OCI-LY7 (cell line): ENCODE data around the gene FMC1. TPM values are rescaled to one million over a fixed set of nuclear protein-coding genes. Genes with fewer than 3 reads are reported as not detected.

Experiments used
- BruUV-seq: library from RNA; stranded (reverse); fragments of 400-500 nt; replicated peaks from 2 replicates; lab custom pipeline; 2021; lab: Mats Ljungman, UMichigan
- CTCF ChIA-PET: fragments of 300-600 bp; sonication (Branson Sonifier 250); formaldehyde crosslinking; loops from one replicate; lab custom pipeline; 2022; ENCODE audit warnings: antibody characterized with exemption; ENCODE audit not compliant: unreplicated experiment; lab: Charles Lee
- POLR2A ChIA-PET: fragments of 300-600 bp; sonication (Branson Sonifier 250); formaldehyde crosslinking; loops from one replicate; lab custom pipeline; 2022; ENCODE audit warnings: antibody characterized with exemption; lab: Charles Lee
- DNase-seq: peaks from one replicate; pipeline ENCODE4 v3.0.0-alpha.2; 2015; ENCODE audit warnings: low spot score
- H2AFZ ChIP-seq: fragments of 200-600 bp; sonication (generic), shearing (Covaris generic); 2 replicates; pipeline ENCODE4 v1.6.1; 2014; ENCODE audit warnings: mild to moderate bottlenecking, antibody characterized with exemption, low read length, moderate library complexity
- H3K27ac ChIP-seq: fragments of 200-600 bp; sonication (generic); 2 replicates; pipeline ENCODE4 v1.5.1; 2014; ENCODE audit warnings: mixed run types, low read depth, mild to moderate bottlenecking, moderate library complexity, low read length, inconsistent platforms; ENCODE audit not compliant: poor library complexity, severe bottlenecking
- H3K36me3 ChIP-seq: fragments of 200-600 bp; sonication (generic); 2 replicates; pipeline ENCODE4 v1.6.1; 2014; ENCODE audit warnings: mild to moderate bottlenecking, antibody characterized with exemption, low read length, moderate library complexity, mixed read lengths; ENCODE audit not compliant: insufficient read depth
- H3K4me1 ChIP-seq: fragments of 200-600 bp; sonication (generic); 2 replicates; pipeline ENCODE4 v1.5.1; 2014; ENCODE audit warnings: mild to moderate bottlenecking, low read length; ENCODE audit not compliant: insufficient read depth, poor library complexity, severe bottlenecking
- H3K4me2 ChIP-seq: fragments of 200-600 bp; sonication (generic); 2 replicates; pipeline ENCODE4 v1.6.1; 2014; ENCODE audit warnings: mild to moderate bottlenecking, low read length
- H3K4me3 ChIP-seq: fragments of 200-600 bp; sonication (generic); 2 replicates; pipeline ENCODE4 v1.5.1; 2014; ENCODE audit warnings: mild to moderate bottlenecking, low read depth, low read length; ENCODE audit not compliant: poor library complexity, severe bottlenecking
- H3K79me2 ChIP-seq: fragments of 200-600 bp; sonication (generic); 2 replicates; pipeline ENCODE4 v1.6.1; 2016; ENCODE audit warnings: low read depth, mild to moderate bottlenecking, low read length, moderate library complexity, mixed read lengths; ENCODE audit not compliant: insufficient read depth
- H3K9me2 ChIP-seq: fragments of 200-600 bp; sonication (generic); 2 replicates; pipeline ENCODE4 v1.6.1; 2016; ENCODE audit warnings: mild to moderate bottlenecking, low read length, mixed read lengths; ENCODE audit not compliant: insufficient read depth
- H3K9me3 ChIP-seq: fragments of 200-600 bp; sonication (generic); 2 replicates; pipeline ENCODE4 v1.6.1; 2014; ENCODE audit warnings: mild to moderate bottlenecking, mixed run types, low read length, mixed read lengths
- H4K20me1 ChIP-seq: fragments of 200-600 bp; sonication (generic); 2 replicates; pipeline ENCODE4 v1.6.1; 2014; ENCODE audit warnings: mild to moderate bottlenecking, antibody characterized with exemption, low read length, moderate library complexity, mixed read lengths; ENCODE audit not compliant: insufficient read depth
- EZH2phosphoT487 ChIP-seq: fragments of 200-600 bp; sonication (generic); IDR thresholded peaks from 2 replicates; pipeline ENCODE4 v1.6.1; 2018; ENCODE audit warnings: low read depth, borderline replicate concordance, mild to moderate bottlenecking, mixed run types, antibody characterized with exemption, low read length, moderate library complexity, mixed read lengths
- intact Hi-C: fragments of 100-400 bp; cut with micrococcal nuclease; formaldehyde crosslinking; loops from one replicate; pipeline ENCODE4 v1.10.0; 2022; ENCODE audit not compliant: unreplicated experiment
- total RNA-seq, 2 experiments: library from RNA; depleted of rRNA in 1 of 2; stranded (reverse); fragments of >200 nt in 1 of 2; shearing (Covaris generic) in 1 of 2; gene quantifications; 2 replicates each; pipeline ENCODE4 v1.2.3, GENCODE V29; 2014 to 2022
- TF ChIP-seq, protein P1 (sequence below): fragments of 200-600 bp; sonication (generic); conservative IDR thresholded peaks from 2 replicates; pipeline ENCODE4 v1.5.1; 2014; ENCODE audit warnings: mild to moderate bottlenecking, antibody characterized with exemption, low read length, moderate library complexity, mixed read lengths

FMC1 gene
- total RNA-seq, 2 experiments from 2014 or later: 15.1 to 19.5 TPM

DNA sequence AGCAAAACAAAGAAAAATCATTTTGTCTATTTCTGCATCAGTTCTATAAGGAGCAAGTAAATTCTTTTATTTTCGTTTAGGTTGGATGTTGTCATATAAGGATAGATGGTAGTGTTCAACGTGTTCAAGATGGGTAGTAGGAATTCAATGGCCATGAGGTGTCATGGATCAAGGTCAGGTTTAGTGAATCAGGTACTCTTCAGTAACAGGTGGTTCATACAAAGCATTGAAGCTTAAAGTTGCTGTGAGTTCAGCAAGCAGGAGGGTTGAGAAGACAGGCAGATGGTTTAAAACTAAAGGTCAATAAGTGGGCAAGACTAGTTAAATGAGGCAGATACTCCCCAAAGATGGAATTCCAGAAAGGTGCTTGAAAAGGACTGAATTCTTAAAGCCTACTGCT lies 24.2 kb downstream of the FMC1 start:
- Histone ChIP-seq H3K27ac (no peak overlapping the region), H3K9me2 (no peaks in the 10 kb centered on the region), H3K4me2 (no peak overlapping the region), H3K4me1 (peaks cover 33% of the 10 kb centered on the region), H4K20me1 (peaks cover 67% of the 10 kb centered on the region), H2AFZ (no peak overlapping the region), H3K9me3 (no peaks in the 10 kb centered on the region), H3K36me3 (peaks cover 83% of the 10 kb centered on the region), H3K79me2 (peaks cover 100% of the 10 kb centered on the region), H3K4me3 (no peak overlapping the region)
- intact Hi-C loops: no loop called here
- ChIA-PET POLR2A (interaction anchor here (1.3 kb wide), 1 partner anchor 11 kb away, joined by 4 read pairs; no protein-coding TSS in a partner anchor), CTCF (no interaction called here)
- BruUV-seq: no TSS peak
- TF ChIP-seq EZH2phosphoT487: no peak
- TF ChIP-seq, protein P1, sequence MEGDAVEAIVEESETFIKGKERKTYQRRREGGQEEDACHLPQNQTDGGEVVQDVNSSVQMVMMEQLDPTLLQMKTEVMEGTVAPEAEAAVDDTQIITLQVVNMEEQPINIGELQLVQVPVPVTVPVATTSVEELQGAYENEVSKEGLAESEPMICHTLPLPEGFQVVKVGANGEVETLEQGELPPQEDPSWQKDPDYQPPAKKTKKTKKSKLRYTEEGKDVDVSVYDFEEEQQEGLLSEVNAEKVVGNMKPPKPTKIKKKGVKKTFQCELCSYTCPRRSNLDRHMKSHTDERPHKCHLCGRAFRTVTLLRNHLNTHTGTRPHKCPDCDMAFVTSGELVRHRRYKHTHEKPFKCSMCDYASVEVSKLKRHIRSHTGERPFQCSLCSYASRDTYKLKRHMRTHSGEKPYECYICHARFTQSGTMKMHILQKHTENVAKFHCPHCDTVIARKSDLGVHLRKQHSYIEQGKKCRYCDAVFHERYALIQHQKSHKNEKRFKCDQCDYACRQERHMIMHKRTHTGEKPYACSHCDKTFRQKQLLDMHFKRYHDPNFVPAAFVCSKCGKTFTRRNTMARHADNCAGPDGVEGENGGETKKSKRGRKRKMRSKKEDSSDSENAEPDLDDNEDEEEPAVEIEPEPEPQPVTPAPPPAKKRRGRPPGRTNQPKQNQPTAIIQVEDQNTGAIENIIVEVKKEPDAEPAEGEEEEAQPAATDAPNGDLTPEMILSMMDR: no peak
- DNase-seq: no peak

DNA sequence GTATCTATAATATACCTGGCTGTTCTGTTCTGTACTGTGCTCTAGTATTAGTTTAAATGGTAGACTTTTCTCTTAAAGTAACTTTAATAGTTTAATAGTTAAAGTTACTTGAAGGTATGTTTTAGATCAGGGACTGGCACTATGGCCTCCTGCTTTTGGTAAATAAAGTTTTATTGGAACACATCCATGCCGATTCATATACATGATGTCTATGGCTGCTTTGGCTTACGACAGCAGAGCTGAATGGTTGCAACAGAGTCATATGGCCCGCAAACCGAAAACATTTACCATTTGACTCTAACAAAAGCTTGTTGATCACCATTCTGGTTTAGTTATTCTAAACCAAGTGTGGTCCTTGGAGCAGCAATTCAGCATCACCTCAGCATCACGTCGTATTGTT lies 25.3 kb downstream of the FMC1 start:
- H3K27ac ChIP-seq: no peak overlapping the region
- intact Hi-C loops: no loop called here
- no peak overlapping the region for H2AFZ ChIP-seq
- H3K79me2 ChIP-seq: peaks cover 100% of the 10 kb centered on the region
- H4K20me1 ChIP-seq: peaks cover 64% of the 10 kb centered on the region
- H3K4me2 ChIP-seq: no peak overlapping the region
- H3K9me2 ChIP-seq: no peaks in the 10 kb centered on the region
- H3K36me3 ChIP-seq: peaks cover 90% of the 10 kb centered on the region
- CTCF ChIA-PET: no interaction called here
- BruUV-seq: no TSS peak
- no peak for TF ChIP-seq EZH2phosphoT487
- TF ChIP-seq, protein P1: no peak
- peaks cover 38% of the 10 kb centered on the region for H3K4me1 ChIP-seq
- no peak overlapping the region for H3K4me3 ChIP-seq
- DNase-seq: no peak
- POLR2A ChIA-PET: no interaction called here
- no peaks in the 10 kb centered on the region for H3K9me3 ChIP-seq

DNA sequence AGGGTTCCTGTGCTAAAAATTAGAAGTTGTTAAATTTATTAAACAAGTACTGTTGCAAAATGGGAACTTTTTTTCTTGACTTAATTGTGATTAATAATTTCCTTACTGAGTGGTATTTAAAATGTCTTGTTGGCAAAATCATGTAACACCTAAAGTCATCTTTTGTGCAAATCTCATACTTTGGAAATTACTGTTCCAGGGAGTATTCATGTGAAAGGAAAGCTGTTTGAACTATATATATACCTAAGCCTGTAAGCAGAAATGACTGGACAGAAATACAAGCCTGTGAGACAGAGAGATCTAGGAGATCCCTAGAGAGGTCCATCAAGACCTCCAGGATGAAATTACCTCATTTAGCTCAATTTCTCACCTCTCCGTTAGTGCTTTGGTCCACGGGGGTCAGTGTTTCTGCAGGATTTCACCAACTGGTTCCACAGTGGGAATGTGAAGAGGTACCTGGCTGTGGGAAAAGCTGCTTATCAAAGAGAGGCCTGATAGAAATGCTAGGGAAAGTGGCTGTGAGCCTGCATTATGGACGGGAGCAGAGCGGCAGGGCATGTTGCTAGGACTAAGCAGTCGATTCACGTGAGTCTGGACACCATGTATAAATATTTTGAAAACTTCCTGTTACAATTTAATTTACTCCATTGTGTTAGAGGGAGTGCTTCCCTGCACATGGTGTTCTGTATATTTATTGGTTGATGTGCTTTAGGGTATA lies 26.5 kb downstream of the FMC1 start:
- Histone ChIP-seq H3K9me3 (no peaks in the 10 kb centered on the region), H4K20me1 (peaks cover 53% of the 10 kb centered on the region), H3K4me2 (no peak overlapping the region), H3K79me2 (peaks cover 100% of the 10 kb centered on the region), H3K36me3 (peaks cover 86% of the 10 kb centered on the region), H3K4me1 (peaks cover 26% of the 10 kb centered on the region), H3K27ac (no peak overlapping the region), H2AFZ (no peak overlapping the region), H3K9me2 (no peaks in the 10 kb centered on the region), H3K4me3 (no peak overlapping the region)
- no TSS peak for BruUV-seq
- CTCF ChIA-PET: no interaction called here
- intact Hi-C loops: no loop called here
- TF ChIP-seq EZH2phosphoT487: no peak
- TF ChIP-seq, protein P1: no peak
- no peak for DNase-seq
- POLR2A ChIA-PET: interaction anchor here (0.7 kb wide), 1 partner anchor 20 kb away, joined by 3 read pairs; no protein-coding TSS in a partner anchor
